OCI-LY3 (cell line): Measurements from ENCODE around the gene MYL11.

ENCODE experiments used
- H2AFZ ChIP-seq: fragments of 200-600, 300-600 bp; shearing (Covaris generic); 2 replicates; pipeline ENCODE4 v1.6.0; 2014; ENCODE audit warnings: antibody characterized with exemption, low read depth, low read length
- H3K27ac ChIP-seq: fragments of 200-600, 300-600 bp; sonication (generic); 2 replicates; pipeline ENCODE4 v1.5.1; 2014; ENCODE audit warnings: mild to moderate bottlenecking, low read length, moderate library complexity, mixed read lengths
- H3K27me3 ChIP-seq: fragments of 200-600, 300-600 bp; sonication (generic); 2 replicates; pipeline ENCODE4 v1.6.1; 2014; ENCODE audit warnings: low read depth, low read length, mixed read lengths
- H3K36me3 ChIP-seq: fragments of 200-600, 300-600 bp; sonication (generic); replicated peaks from 2 replicates; pipeline ENCODE3; 2014; ENCODE audit warnings: low read depth, low read length, mixed read lengths
- H3K4me1 ChIP-seq: fragments of 300-600, 200-600 bp; sonication (generic); 2 replicates; pipeline ENCODE4 v1.6.1; 2014; ENCODE audit warnings: low read length, mixed read lengths
- H3K4me2 ChIP-seq: fragments of 200-600, 300-600 bp; sonication (generic); 2 replicates; pipeline ENCODE4 v1.6.1; 2014; ENCODE audit warnings: low read length, mixed read lengths
- H3K4me3 ChIP-seq: fragments of 300-600, 200-600 bp; sonication (generic); 2 replicates; pipeline ENCODE4 v1.5.1; 2014; ENCODE audit warnings: antibody characterized with exemption, mild to moderate bottlenecking, low read length, moderate library complexity
- H3K79me2 ChIP-seq: fragments of 300-600, 200-600 bp; shearing (Covaris generic); 2 replicates; pipeline ENCODE4 v1.6.1; 2014; ENCODE audit warnings: mild to moderate bottlenecking, low read length, mixed read lengths
- H3K9ac ChIP-seq: fragments of 300-600, 200-600 bp; shearing (Covaris generic); 2 replicates; pipeline ENCODE4 v1.6.0; 2014; ENCODE audit warnings: mild to moderate bottlenecking, low read length, moderate library complexity
- H3K9me3 ChIP-seq: fragments of 200-600, 300-600 bp; shearing (Covaris generic); 2 replicates; pipeline ENCODE4 v1.6.1; 2014; ENCODE audit warnings: low read length, mixed read lengths; ENCODE audit not compliant: insufficient read depth
- H4K20me1 ChIP-seq: fragments of 200-600, 300-600 bp; sonication (generic); 2 replicates; pipeline ENCODE4 v1.6.1; 2016; ENCODE audit warnings: low read length, mixed read lengths; ENCODE audit not compliant: insufficient read depth
- EZH2phosphoT487 ChIP-seq: fragments of 200-600 bp; shearing (Covaris generic); IDR thresholded peaks from 2 replicates; pipeline ENCODE4 v1.6.1; 2018; ENCODE audit warnings: antibody characterized with exemption, mixed run types, low read depth
- TF ChIP-seq, protein P1 (sequence below): fragments of 200-600, 300-600 bp; sonication (generic); IDR thresholded peaks from 2 replicates; pipeline ENCODE4 v1.5.1; 2014; ENCODE audit warnings: antibody characterized with exemption, low read length, low read depth

MYL11 gene

DNA sequence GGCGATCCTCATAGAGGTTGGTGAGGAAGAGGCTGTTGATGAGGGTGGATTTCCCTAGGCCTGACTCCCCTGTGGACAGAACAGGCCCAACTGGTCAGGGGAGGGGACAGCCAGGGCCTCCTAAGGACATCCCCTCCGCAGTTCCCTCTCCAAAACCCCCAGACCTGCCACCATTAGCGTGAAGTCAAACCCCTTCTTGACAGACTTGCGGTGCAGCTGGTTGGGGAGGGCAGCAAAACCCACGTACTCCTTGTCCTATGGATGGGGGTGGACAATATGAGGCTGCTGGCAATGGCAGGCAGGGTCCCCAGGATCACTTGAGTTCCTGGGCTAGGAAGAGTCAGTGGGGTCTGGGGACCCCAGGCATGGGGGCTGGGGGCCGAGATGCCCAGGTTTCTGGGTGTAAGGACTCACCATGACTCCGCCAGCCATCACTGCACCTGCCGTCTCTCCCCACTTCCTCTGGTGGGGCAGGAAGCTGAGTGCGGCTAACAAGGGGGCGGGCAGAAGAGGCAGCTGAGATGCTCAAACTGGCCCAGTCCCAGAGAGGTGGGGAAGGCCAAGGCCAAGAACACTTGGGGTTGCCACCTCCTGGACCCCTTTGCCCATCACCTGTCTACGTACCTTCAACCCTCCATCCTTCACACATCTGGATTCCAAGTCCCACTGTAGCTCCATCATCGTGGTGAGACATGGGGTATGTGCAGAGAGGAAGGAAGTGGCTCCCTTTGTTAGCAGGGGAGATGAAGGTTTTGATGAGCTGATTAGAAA, 7.7 kb downstream of the MYL11 start, which contains the start of gene SEPTIN1:
Gene SEPTIN1 (minus strand): TSS at position 451 of the 771 bp plus-strand sequence. CDS start 19 bp downstream, at position 432.
- no peak for TF ChIP-seq EZH2phosphoT487
- TF ChIP-seq, protein P1, sequence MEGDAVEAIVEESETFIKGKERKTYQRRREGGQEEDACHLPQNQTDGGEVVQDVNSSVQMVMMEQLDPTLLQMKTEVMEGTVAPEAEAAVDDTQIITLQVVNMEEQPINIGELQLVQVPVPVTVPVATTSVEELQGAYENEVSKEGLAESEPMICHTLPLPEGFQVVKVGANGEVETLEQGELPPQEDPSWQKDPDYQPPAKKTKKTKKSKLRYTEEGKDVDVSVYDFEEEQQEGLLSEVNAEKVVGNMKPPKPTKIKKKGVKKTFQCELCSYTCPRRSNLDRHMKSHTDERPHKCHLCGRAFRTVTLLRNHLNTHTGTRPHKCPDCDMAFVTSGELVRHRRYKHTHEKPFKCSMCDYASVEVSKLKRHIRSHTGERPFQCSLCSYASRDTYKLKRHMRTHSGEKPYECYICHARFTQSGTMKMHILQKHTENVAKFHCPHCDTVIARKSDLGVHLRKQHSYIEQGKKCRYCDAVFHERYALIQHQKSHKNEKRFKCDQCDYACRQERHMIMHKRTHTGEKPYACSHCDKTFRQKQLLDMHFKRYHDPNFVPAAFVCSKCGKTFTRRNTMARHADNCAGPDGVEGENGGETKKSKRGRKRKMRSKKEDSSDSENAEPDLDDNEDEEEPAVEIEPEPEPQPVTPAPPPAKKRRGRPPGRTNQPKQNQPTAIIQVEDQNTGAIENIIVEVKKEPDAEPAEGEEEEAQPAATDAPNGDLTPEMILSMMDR: no peak
- peak within 1 kb of the TSS; percentile 84 for H3K9ac ChIP-seq
- H2AFZ ChIP-seq: peak within 1 kb of the TSS; percentile 80
- H3K9me3 ChIP-seq: no peaks in the 10 kb centered on the region
- H3K79me2 ChIP-seq: peaks cover 21% of the 10 kb centered on the region
- H3K36me3 ChIP-seq: peaks cover 5% of the 10 kb centered on the region
- peak within 1 kb of the TSS; percentile 92 for H3K4me2 ChIP-seq
- H4K20me1 ChIP-seq: no peaks in the 10 kb centered on the region
- H3K27me3 ChIP-seq: no peaks in the 10 kb centered on the region
- H3K4me1 ChIP-seq: peaks cover 30% of the 10 kb centered on the region
- H3K27ac ChIP-seq: peak within 1 kb of the TSS; percentile 68
- H3K4me3 ChIP-seq: peak within 1 kb of the TSS; percentile 87

DNA sequence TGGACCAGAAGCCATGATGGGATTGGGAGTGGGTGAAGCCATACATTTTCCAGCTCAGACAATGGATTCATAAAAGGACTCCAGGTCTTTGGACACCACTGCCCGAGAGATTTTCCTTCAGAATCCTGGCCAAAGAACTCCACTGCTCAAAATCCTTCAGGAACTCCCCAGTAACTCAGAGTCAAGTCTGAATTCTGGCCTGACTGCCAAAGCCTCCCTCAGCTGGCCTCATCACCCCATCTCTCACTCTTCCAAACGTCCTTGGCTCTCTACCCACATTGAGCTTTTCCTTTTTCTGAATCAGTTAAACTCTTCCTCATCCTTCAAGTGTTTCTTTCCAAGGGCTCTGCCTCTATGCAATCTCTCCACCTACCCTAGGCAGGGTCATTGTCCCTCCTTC, 8.9 kb downstream of the MYL11 start:
- TF ChIP-seq EZH2phosphoT487: no peak
- TF ChIP-seq, protein P1: no peak
- Histone ChIP-seq H3K79me2 (peaks cover 21% of the 10 kb centered on the region), H4K20me1 (no peaks in the 10 kb centered on the region), H3K27me3 (no peaks in the 10 kb centered on the region), H2AFZ (no peak overlapping the region), H3K27ac (peak overlapping the region; percentile 68; the same call in 1 of the 2 replicates), H3K4me1 (peaks cover 28% of the 10 kb centered on the region), H3K9me3 (no peaks in the 10 kb centered on the region), H3K9ac (no peak overlapping the region), H3K4me2 (peak overlapping the region; percentile 92), H3K4me3 (peak overlapping the region; percentile 87), H3K36me3 (peaks cover 5% of the 10 kb centered on the region)

DNA sequence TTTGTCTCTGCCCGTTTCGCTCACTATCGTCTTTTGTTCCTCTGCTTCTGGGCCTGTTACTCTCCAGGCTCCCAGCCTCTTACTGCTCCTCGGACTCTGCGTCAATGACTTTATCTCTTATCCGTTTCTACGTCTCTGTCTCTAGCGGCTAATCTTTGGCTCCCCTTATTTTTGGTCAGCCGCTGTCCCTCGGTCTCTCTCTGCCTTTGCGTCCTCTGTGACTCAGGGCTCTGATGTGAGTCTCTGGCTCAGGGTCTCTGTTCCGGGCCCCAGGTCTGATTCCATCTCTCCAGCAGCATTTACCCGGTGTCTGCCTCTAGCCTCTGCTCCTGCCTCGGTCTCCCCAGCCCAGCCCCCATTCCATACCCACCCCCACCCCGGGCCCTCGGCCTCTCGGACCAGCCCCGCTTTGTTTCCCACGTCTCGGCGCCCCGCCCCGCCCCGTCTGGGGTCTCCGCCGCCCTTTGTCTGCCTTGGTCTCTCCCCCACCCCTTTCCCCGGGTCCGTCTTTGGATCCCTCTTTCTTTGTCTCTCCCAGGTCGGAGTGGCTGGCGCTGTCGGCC, 20.1 kb downstream of the MYL11 start:
- no peaks in the 10 kb centered on the region for H4K20me1 ChIP-seq
- peak overlapping the region; percentile 93 for H3K4me3 ChIP-seq
- H3K79me2 ChIP-seq: peaks cover 8% of the 10 kb centered on the region
- peaks cover 11% of the 10 kb centered on the region for H3K4me1 ChIP-seq
- no peaks in the 10 kb centered on the region for H3K36me3 ChIP-seq
- no peaks in the 10 kb centered on the region for H3K27me3 ChIP-seq
- H2AFZ ChIP-seq: peak overlapping the region; percentile 73
- peak overlapping the region; percentile 88 for H3K9ac ChIP-seq
- no peaks in the 10 kb centered on the region for H3K9me3 ChIP-seq
- H3K27ac ChIP-seq: peak overlapping the region; percentile 39
- no peak for TF ChIP-seq EZH2phosphoT487
- TF ChIP-seq, protein P1: no peak
- H3K4me2 ChIP-seq: peak overlapping the region; percentile 89
